Dedifferentiated amniotic fluid mesenchymal stem cell (primary cell): ENCODE results near the gene IREB2.
"Not testable (repeated sequence)": the region's sequence is repeated elsewhere in the genome, so short reads cannot be mapped to it uniquely, and the experiment has no call there.

Experiments
- DNase-seq: peaks from one replicate; pipeline ENCODE4 v3.0.0-alpha.2; 2016; ENCODE audit errors: extremely low spot score

The IREB2 gene

GRCh38 chr15:78407608-78408354 lies 30.2 kb upstream of the IREB2 start:
- no peak for DNase-seq

GRCh38 chr15:78408355-78408640 lies 29.7 kb upstream of the IREB2 start:
- DNase-seq, result no peak

- no peak for DNase-seq
Observed at GRCh38 chr15:78408961-78409360, 29.1 kb upstream of the IREB2 start.

DNA sequence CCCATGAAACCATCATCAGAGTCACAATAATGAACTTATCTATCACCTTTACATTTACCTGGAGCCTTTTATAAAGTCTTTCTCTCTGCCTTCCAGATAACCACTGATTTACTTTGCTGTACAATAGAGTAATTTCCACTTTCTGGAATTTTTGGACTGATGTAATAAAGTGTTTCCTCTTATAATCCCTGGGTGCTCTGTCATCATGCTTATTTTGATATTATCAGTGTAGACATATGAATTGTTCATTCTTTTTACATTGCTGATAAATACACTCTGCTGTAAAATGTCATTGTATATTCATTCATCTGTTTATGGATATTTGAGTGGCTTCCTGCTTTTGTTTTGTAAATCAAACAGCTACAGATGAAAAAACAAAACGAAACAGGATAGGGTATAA lies 27.0 kb upstream of the IREB2 start:
- no peak for DNase-seq

- no peak for DNase-seq
Observed at GRCh38 chr15:78414621-78415250, 23.3 kb upstream of the IREB2 start.

GRCh38 chr15:78415284-78415683 lies 22.7 kb upstream of the IREB2 start:
- no peak for DNase-seq

DNA sequence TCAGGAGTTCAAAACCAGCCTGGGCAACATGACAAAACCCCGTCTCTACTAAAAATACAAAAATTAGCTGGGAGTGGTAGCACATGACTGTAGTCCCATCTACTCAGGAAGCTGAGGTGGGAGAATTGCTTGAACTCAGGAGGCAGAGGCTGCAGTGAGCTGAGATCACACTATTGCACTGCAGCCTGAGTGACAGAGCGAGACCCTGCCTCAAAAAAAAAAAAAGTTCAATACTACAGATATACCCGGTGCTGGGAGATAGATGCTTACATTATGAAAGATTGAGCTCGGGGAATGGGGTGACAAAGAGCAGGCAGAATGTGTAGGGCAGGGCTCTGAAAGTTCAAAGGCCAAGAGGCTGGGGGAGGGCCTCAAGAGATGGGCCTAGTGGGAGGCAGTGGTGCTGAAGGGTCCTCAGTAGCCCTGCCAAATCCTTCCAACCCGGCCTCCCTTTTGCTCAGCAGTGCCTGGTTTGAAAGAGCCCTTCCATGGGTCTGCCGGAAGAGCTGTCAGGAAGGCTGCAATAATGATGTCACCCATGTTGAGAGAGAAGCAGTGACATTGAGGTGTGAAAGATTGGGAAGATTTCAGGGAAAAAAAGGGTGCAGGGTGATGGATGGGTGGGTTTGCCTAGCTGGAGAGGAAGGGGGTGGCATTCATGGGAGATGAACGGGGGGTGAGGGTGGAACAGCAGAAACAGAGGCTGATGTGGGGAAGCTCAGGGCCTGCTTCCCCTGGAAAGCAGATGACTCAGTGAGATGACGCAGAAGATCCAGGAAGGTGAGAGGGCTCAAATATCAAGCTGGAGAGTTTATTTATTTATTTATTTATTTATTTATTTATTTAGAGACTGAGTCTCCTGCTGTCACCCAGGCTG lies 20.0 kb upstream of the IREB2 start:
- DNase-seq, result no peak

- no peak for DNase-seq
Observed at GRCh38 chr15:78418686-78419085, 19.3 kb upstream of the IREB2 start.

DNA sequence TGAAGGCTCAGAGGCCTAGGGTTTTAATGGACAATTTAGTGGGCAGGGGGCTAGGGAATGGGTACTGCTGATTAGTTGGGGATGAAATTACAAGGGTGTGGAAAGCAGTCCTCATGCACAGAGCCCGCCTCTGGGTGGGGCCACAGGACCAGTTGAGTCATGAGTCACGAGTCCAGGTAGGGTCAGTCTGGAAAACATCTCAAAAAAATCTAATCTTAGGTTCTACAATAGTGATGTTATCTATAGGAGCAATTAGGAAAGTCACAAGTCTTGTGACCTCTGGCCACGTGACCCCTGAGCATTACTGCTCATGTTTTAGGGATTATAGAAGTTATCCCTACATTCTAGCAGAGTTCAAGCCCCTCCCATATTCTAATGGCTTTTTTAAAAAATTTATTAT lies 18.6 kb upstream of the IREB2 start:
- no peak for DNase-seq

DNA sequence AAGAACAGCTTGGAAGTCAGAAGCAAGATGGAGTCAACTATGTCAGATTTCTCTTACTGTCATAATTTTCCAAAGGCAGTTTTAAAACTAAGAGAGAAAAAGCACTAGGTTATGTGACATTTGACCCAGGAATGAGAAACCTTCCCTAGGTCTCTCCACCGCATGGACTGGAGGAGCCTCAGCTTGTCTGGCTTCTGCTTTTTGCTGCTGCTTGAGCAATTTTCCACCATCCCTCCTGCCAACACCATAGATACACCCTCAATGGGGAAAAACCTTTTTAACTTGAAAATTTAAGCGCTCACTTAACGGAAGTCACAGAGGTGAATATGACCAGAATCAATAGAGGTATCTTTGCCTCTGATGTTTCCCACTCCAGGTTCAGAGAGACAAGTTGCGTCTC lies 17.8 kb upstream of the IREB2 start:
- no peak for DNase-seq

- DNase-seq, result no peak
Observed at GRCh38 chr15:78420766-78421165, 17.2 kb upstream of the IREB2 start.

DNA sequence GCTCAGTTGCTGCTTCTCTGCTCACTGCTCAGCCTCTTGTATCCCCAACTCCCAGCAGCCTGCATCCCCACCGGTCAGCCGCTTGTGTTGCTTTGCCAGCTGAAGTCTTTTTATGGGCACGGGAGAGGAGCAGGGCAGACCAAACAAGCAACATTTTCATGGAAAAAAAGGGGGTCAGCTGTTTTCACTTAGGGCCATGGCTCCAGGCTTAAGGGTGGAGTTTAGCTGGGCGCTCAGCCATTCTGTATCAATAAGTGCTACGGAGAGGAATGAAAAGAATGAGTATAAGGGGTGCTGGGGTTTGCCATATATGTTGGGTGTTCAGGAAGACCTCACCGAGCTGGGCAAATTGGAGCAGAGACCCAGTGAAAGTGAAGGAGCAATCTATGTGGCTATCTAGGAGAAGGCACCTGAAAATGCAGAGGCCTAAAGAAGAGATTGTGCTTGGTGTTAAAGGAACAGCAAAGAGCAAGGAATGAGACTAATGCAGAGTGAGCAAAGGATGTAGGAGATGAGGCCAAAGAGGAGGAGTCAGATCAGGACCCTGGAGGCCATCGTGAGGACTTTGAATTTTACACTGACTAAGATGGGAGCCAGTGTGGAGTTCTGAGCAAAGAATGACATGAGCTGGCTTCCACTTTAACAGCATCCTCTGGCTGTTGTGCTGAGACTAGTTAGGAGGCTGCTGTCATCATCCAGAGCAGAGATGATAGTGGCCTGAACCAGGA lies 16.6 kb upstream of the IREB2 start:
- no peak for DNase-seq

DNA sequence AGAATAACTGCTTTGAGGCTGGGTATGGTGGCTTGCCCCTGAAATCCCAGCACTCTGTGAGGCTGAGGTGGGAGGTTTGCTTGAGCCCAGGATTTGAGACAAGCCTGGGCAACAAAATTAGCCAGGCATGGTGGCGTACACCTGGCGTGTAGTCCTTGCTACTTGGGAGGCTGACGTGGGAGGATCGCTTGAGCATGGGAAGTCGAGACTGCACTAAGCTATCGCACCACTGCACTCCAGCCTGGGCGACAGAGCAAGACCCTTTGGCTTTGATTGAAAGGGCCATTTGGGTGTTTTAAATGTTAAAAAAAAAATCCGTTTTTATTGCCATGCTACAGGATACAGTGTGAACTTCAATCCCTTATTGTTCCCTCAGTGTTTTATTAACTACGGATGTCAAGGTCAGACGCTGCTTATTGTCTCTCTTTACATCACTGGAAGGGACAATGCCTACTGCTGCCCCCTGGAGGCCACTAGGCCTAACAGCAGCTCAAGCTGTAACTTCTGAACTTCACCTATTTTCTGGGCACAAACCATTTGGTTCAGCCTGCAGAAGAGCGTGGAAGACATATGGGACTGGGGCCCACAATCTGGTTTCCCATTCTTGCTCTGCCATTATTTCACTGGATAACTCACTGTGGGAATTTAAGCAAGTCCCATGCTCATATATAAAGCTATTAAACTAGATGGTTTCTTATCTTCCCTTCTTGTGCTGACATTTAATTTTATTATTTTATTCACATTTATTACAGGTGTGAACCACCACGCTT lies 15.3 kb upstream of the IREB2 start:
- peak; percentile 50 for DNase-seq

DNA sequence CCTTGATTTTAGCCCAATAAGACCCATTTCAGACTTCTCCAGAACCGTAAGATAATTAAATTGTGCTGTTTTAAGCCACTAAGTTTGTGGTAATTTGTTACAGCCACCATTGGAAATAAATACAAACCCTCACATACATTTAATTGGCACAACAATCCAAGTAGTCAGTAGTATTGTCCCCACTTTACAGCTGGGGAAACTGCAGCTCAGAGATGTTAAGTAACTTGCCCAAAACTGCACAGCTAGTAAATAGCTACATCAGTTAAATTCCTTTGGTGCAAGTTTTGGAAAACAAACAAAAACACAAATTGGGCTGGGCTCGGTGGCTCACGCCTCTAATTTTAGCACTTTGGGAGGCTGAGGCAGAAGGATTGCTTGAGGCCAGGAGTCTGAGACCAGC lies 13.3 kb upstream of the IREB2 start:
- no peak for DNase-seq

DNA sequence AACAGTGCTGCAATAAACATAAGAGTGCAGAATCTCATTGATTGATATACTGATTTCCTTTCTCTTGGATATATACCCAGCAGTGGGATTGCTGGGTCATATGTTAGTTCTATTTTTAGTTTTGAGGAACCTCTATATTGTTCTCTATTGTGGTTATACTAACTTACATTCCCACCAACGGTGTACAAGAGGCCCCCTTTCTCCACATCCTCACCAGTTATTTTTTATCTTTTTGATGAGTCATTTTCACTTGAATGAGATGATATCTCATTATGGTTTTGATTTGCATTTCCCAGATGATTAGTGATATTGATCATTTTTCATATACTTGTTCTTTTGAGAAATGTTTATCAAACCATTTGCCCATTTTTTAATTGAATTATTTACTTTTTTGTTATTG lies 12.4 kb upstream of the IREB2 start:
- DNase-seq, result no peak

DNA sequence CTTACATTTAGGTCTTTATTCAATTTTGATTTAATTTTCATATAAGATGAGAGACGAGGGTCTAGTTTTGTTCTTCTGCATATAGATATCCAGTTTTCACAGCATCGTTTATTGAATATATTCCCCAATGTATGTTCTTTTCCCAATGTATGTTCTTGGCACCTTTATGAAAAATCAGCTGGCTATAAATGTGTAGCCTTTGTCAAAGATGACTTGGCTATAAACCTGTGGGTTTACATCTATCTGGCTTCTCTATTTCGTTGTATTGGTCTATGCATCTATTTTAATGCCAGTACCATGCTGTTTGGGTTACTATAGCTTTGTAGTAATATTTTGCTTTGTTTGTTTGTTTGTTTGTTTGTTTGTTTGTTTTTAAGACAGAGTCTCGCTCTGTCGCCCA lies 11.7 kb upstream of the IREB2 start:
- no peak for DNase-seq

DNA sequence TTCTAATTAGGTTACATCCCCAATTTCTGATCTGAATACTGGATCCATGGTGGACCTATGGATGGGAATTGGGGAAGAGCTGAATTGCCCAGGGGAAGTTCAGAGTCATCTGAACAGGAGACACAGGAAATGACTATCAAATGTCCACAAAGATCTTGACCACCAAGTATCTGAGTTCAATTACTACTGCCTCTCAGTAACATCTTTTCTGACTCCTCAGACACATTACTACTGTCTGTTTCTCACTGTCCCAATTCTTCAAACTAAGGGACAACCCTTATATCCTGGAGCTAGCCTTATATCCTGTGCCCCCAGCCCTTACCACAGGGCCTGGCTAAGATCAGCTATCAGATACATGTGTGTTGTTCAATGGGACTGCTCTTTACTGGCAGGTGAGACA lies 10.1 kb upstream of the IREB2 start:
- DNase-seq, result no peak

DNA sequence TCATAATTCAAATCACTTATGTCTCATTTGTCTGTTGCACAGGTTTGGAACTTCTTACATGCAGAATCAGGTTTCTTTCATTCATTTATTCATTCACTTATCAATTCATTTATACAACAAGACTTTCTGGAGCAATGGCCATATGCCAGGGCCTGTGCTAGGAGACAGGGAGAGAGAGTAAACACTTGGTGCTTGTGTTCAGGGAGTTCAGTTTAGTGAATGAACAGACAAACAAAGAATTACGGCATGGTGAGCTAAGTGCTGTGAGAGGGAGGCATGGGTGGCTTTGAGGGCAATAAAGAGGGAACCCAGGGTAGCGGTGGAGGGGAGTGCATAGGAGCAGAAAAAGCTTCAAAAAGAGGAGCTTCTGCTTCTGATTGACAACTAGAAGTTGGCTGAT lies 8.5 kb upstream of the IREB2 start:
- no peak for DNase-seq

DNA sequence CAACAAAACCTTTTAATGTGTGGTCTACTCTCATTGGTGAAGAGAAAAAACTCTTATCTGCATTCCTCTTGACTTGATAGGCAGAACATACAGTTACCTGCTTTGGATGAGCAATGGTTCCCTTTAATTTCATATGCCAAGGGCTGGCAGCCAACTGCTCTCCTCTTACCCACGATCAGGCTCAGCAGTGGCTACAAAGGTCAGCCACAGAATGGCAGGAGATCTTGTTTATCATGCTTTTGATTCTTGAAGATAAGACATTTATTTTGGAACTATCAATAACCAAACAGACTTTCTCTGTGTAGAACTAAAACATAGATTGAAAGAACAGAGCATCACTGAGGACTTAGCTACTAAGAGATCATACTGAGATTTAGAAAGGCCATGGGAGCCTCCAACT lies 6.1 kb upstream of the IREB2 start:
- DNase-seq, result no peak

DNA sequence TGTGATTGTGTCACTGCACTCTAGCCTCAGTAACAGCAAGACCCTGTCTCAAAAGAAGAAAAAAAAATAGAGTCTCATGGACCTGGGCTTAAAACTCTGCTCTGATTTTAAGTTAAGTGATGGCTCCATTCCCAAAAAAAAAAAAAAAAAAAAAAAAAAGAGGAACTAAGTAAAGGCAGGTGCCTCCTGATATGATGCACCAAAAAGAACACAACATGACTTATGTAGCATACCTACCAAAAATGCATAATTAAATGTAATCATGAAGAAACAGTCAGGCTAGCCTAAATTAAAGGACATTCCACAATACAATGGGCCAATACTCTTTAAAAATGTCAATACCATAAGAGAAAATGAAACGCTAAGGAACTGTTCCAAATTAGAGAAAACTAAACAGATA lies 5.4 kb upstream of the IREB2 start:
- no peak for DNase-seq

- DNase-seq, result no peak
Observed at GRCh38 chr15:78434134-78434533, 3.9 kb upstream of the IREB2 start.

GRCh38 chr15:78434711-78435110 lies 3.3 kb upstream of the IREB2 start:
- not testable (repeated sequence) for DNase-seq
